ENCODE measurements around the gene ISL2.

ISL2 gene

DNA sequence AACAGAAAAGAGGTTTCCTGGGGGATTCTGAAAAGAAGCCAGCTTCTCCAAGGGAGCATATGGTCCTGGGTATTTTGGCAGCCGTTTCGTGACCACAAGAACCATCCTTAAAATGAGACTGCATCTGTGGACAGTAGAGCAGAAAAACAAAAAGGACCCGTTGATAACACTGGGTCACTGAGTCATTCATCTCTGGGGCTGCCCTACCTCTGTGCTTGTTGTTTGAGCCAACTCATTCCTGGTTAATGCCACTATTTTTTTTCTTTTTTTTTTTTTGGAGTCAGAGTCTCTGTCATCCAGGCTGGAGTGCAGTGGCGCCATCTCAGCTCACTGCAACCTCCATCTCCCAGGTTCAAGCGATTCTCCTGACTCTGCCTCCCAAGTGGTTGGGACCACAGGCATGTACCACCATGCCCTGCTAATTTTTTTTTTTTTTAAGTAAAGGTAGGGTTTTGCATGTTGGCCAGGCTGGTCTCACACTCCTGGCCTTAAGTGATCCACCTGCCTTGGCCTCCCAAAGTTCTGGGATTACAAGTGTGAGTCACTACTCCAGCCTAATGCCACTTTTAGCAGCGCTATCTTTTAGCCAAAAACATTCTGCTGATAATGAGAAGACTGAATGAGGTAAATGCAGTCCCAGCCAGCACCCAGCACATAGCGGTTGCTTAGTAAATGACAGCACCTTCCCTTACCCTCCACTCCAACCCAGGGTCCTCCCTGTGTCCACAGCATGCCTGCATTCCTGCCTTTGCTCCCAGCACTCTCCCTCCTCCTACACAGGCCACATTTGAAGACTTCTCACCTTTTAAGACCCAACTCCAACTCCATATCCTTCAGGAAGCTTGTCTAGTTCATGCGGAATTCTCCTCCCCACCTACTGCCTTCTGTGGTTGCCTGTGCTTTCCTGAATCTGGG is 9.1 kb upstream of the ISL2 start:
- no peaks in the 10 kb centered on the region for H3K9me3 ChIP-seq (ENCODE audit: insufficient read depth, low read depth, low read length)
- H3K9me2 ChIP-seq (replicated peaks; ENCODE audit: low read depth, low read length): no peaks in the 10 kb centered on the region
- no peak overlapping the region for H3K4me3 ChIP-seq (ENCODE audit: low read length, poor library complexity, severe bottlenecking)
- H4K20me1 ChIP-seq (ENCODE audit: insufficient read depth, low read length, poor library complexity, severe bottlenecking): no peaks in the 10 kb centered on the region
- no peaks in the 10 kb centered on the region for H3F3A ChIP-seq (ENCODE audit: low read depth)
- no peaks in the 10 kb centered on the region for H3K27me3 ChIP-seq (ENCODE audit: insufficient read depth, low read length, poor library complexity, severe bottlenecking)
- no peak overlapping the region for H2AFZ ChIP-seq (ENCODE audit: low read length)
- H3K9ac ChIP-seq (ENCODE audit: low read depth, low read length, poor library complexity, severe bottlenecking): no peak overlapping the region
- H3K4me1 ChIP-seq (ENCODE audit: insufficient read depth, low read length, poor library complexity, severe bottlenecking): no peaks in the 10 kb centered on the region
- H3K36me3 ChIP-seq (ENCODE audit: insufficient read depth, low read length): no peaks in the 10 kb centered on the region
- H3K4me2 ChIP-seq (ENCODE audit: low read depth, low read length, poor library complexity, severe bottlenecking): no peak overlapping the region
- TF ChIP-seq, protein P1, sequence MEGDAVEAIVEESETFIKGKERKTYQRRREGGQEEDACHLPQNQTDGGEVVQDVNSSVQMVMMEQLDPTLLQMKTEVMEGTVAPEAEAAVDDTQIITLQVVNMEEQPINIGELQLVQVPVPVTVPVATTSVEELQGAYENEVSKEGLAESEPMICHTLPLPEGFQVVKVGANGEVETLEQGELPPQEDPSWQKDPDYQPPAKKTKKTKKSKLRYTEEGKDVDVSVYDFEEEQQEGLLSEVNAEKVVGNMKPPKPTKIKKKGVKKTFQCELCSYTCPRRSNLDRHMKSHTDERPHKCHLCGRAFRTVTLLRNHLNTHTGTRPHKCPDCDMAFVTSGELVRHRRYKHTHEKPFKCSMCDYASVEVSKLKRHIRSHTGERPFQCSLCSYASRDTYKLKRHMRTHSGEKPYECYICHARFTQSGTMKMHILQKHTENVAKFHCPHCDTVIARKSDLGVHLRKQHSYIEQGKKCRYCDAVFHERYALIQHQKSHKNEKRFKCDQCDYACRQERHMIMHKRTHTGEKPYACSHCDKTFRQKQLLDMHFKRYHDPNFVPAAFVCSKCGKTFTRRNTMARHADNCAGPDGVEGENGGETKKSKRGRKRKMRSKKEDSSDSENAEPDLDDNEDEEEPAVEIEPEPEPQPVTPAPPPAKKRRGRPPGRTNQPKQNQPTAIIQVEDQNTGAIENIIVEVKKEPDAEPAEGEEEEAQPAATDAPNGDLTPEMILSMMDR (conservative IDR thresholded peaks at IDR 0.05; ENCODE audit: low read length): no peak
- TF ChIP-seq EZH2phosphoT487 (IDR thresholded peaks at IDR 0.05; ENCODE audit: borderline replicate concordance): no peak
- H3K79me2 ChIP-seq (ENCODE audit: insufficient read depth, low read length): no peaks in the 10 kb centered on the region

DNA sequence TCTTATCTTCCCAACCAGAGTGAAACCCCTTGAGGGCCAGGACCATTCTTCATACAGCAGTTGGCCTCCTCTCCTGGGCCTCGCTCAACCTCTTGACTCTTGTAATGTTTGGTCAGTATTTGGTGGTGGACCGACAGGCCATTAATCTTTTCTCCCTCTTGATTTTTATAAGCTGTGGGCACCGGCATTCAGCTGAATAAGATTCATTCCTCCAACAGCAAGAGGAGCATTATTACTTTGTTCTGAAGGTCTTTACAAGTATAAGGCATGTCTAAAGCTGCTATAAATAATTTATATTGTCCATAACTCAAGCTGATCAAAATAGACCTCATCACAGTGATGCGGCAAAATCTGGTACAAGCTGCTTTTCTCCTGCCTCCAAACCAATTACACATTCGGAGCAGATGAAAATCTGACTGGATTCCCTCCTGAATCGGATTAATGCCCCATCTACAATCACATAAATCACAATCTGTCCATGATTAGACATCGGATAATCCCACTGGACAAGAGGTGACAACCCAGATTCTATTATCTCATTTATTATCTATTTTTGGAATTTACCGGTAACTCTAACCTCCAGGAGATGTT is 8.4 kb upstream of the ISL2 start:
- H3K4me1 ChIP-seq (ENCODE audit: insufficient read depth, low read length, poor library complexity, severe bottlenecking): no peaks in the 10 kb centered on the region
- H3K9me2 ChIP-seq (replicated peaks; ENCODE audit: low read depth, low read length): no peaks in the 10 kb centered on the region
- H3K4me2 ChIP-seq (ENCODE audit: low read depth, low read length, poor library complexity, severe bottlenecking): no peak overlapping the region
- no peak overlapping the region for H2AFZ ChIP-seq (ENCODE audit: low read length)
- no peaks in the 10 kb centered on the region for H3F3A ChIP-seq (ENCODE audit: low read depth)
- H3K79me2 ChIP-seq (ENCODE audit: insufficient read depth, low read length): no peaks in the 10 kb centered on the region
- H3K36me3 ChIP-seq (ENCODE audit: insufficient read depth, low read length): no peaks in the 10 kb centered on the region
- H4K20me1 ChIP-seq (ENCODE audit: insufficient read depth, low read length, poor library complexity, severe bottlenecking): no peaks in the 10 kb centered on the region
- H3K9ac ChIP-seq (ENCODE audit: low read depth, low read length, poor library complexity, severe bottlenecking): no peak overlapping the region
- no peak for TF ChIP-seq EZH2phosphoT487 (IDR thresholded peaks at IDR 0.05; ENCODE audit: borderline replicate concordance)
- TF ChIP-seq, protein P1 (conservative IDR thresholded peaks at IDR 0.05; ENCODE audit: low read length): no peak
- H3K4me3 ChIP-seq (ENCODE audit: low read length, poor library complexity, severe bottlenecking): no peak overlapping the region
- no peaks in the 10 kb centered on the region for H3K27me3 ChIP-seq (ENCODE audit: insufficient read depth, low read length, poor library complexity, severe bottlenecking)
- no peaks in the 10 kb centered on the region for H3K9me3 ChIP-seq (ENCODE audit: insufficient read depth, low read depth, low read length)

DNA sequence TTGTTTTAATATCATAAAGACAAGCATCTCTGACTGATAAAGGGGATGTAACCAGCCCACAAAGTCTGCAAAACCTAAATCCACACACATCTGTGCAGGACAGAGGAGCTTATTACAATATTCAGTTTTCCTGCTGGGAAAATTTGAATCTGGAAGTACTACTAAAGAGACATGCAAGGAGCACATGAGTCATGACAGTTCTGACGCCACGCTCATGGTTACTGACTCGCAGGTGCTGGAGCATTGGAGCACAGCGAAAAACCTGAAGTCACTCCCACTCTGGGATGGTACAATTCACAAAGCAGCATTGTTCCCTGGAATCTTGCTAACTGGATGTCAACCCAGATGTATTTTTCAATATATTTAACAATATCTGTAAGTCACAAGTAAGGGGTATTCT is 7.6 kb upstream of the ISL2 start:
- no peaks in the 10 kb centered on the region for H3F3A ChIP-seq (ENCODE audit: low read depth)

More for the DNA sequence above, 7.6 kb upstream of the ISL2 start:
- TF ChIP-seq EZH2phosphoT487 (IDR thresholded peaks at IDR 0.05; ENCODE audit: borderline replicate concordance): no peak
- TF ChIP-seq, protein P1 (conservative IDR thresholded peaks at IDR 0.05; ENCODE audit: low read length): no peak
- H3K4me2 ChIP-seq (ENCODE audit: low read depth, low read length, poor library complexity, severe bottlenecking): no peak overlapping the region
- H3K27me3 ChIP-seq (ENCODE audit: insufficient read depth, low read length, poor library complexity, severe bottlenecking): no peaks in the 10 kb centered on the region
- H3K4me1 ChIP-seq (ENCODE audit: insufficient read depth, low read length, poor library complexity, severe bottlenecking): no peaks in the 10 kb centered on the region
- no peaks in the 10 kb centered on the region for H3K9me2 ChIP-seq (replicated peaks; ENCODE audit: low read depth, low read length)
- H3K9ac ChIP-seq (ENCODE audit: low read depth, low read length, poor library complexity, severe bottlenecking): no peak overlapping the region
- H4K20me1 ChIP-seq (ENCODE audit: insufficient read depth, low read length, poor library complexity, severe bottlenecking): no peaks in the 10 kb centered on the region
- no peaks in the 10 kb centered on the region for H3K79me2 ChIP-seq (ENCODE audit: insufficient read depth, low read length)
- H3K9me3 ChIP-seq (ENCODE audit: insufficient read depth, low read depth, low read length): no peaks in the 10 kb centered on the region
- no peaks in the 10 kb centered on the region for H3K36me3 ChIP-seq (ENCODE audit: insufficient read depth, low read length)
- H2AFZ ChIP-seq (ENCODE audit: low read length): no peak overlapping the region
- no peak overlapping the region for H3K4me3 ChIP-seq (ENCODE audit: low read length, poor library complexity, severe bottlenecking)
